PC-9 (cell line): ENCODE measurements around the gene F7. TPM values are rescaled to one million over a fixed set of nuclear protein-coding genes. Genes with fewer than 3 reads are reported as not detected.

Source experiments
- BruUV-seq: library from RNA; stranded (reverse); fragments of 400-500 nt; replicated peaks from 2 replicates; lab custom pipeline; 2021; lab: Mats Ljungman, UMichigan
- CTCF ChIA-PET: fragments of 300-600 bp; sonication (Branson Sonifier 250); formaldehyde crosslinking; loops from one replicate; lab custom pipeline; 2022; ENCODE audit warnings: antibody characterized with exemption; lab: Charles Lee
- POLR2A ChIA-PET: fragments of 300-600 bp; sonication (Branson Sonifier 250); formaldehyde crosslinking; loops from one replicate; lab custom pipeline; 2022; ENCODE audit warnings: antibody characterized with exemption; ENCODE audit not compliant: unreplicated experiment; lab: Charles Lee
- DNase-seq, 2 experiments: peaks; one replicate each; pipeline versions ENCODE4 v3.0.0 to v3.0.0-alpha.2; 2015 to 2022; ENCODE audit warnings: mixed read lengths in 1 of 2
- H2AFZ ChIP-seq: fragments of 200-600 bp; sonication (generic); 2 replicates; pipeline ENCODE4 v1.8.1; 2017; ENCODE audit warnings: antibody characterized with exemption
- H3F3A ChIP-seq: fragments of 200-600 bp; sonication (generic); 2 replicates; pipeline ENCODE4 v1.8.1; 2017; ENCODE audit warnings: antibody characterized with exemption, mild to moderate bottlenecking, low read depth; ENCODE audit not compliant: insufficient read depth
- H3K27ac ChIP-seq: fragments of 200-600 bp; sonication (generic); 2 replicates; pipeline ENCODE4 v1.6.1; 2016; ENCODE audit warnings: mixed run types
- H3K27me3 ChIP-seq: fragments of 200-600 bp; sonication (generic); 2 replicates; pipeline ENCODE4 v1.6.1; 2016; ENCODE audit warnings: low read depth, mixed run types; ENCODE audit not compliant: insufficient read depth
- H3K36me3 ChIP-seq: fragments of 200-600 bp; sonication (generic); 2 replicates; pipeline ENCODE4 v1.6.1; 2016; ENCODE audit warnings: low read depth, mixed run types
- H3K4me1 ChIP-seq: fragments of 200-600 bp; sonication (generic); replicated peaks from 2 replicates; pipeline ENCODE4 v1.6.1; 2016; ENCODE audit warnings: mixed run types; ENCODE audit not compliant: insufficient read depth
- H3K4me2 ChIP-seq: fragments of 200-600 bp; sonication (generic); 2 replicates; pipeline ENCODE4 v1.6.1; 2017; ENCODE audit warnings: mixed run types
- H3K4me3 ChIP-seq: fragments of 200-600 bp; sonication (generic); 2 replicates; pipeline ENCODE4 v1.6.1; 2016; ENCODE audit warnings: mixed run types
- H3K79me2 ChIP-seq: fragments of 200-600 bp; sonication (generic); 2 replicates; pipeline ENCODE4 v1.6.1; 2017; ENCODE audit warnings: low read depth, mixed run types
- H3K9me2 ChIP-seq: fragments of 200-600 bp; sonication (generic); 2 replicates; pipeline ENCODE4 v1.8.1; 2017; ENCODE audit warnings: mild to moderate bottlenecking; ENCODE audit not compliant: insufficient read depth
- H3K9me3 ChIP-seq: fragments of 200-600 bp; sonication (generic); 2 replicates; pipeline ENCODE4 v1.8.1; 2016; ENCODE audit warnings: low read depth; ENCODE audit not compliant: insufficient read depth
- H4K20me1 ChIP-seq: fragments of 200-600 bp; sonication (generic); 2 replicates; pipeline ENCODE4 v1.8.1; 2017; ENCODE audit not compliant: insufficient read depth
- CTCF ChIP-seq: fragments of 200-600 bp; sonication (generic); conservative IDR thresholded peaks from 2 replicates; pipeline ENCODE4 v1.6.1; 2017; ENCODE audit warnings: mixed run types, antibody characterized with exemption, mild to moderate bottlenecking, moderate library complexity
- EZH2 ChIP-seq: fragments of 200-600 bp; sonication (generic); IDR thresholded peaks from 2 replicates; pipeline ENCODE4 v1.8.0; 2017; ENCODE audit warnings: antibody characterized with exemption, low read depth
- intact Hi-C: fragments of 100-400 bp; cut with micrococcal nuclease; formaldehyde crosslinking; loops from one replicate; pipeline ENCODE4 v1.10.0; 2022; ENCODE audit not compliant: unreplicated experiment
- total RNA-seq: library from RNA; stranded (reverse); gene quantifications from 2 replicates; pipeline ENCODE4 v1.2.3, GENCODE V29; 2021

The F7 gene
- total RNA-seq, 1 experiment from 2014 or later = not detected

GRCh38 chr13:113119166-113119821 is 13.7 kb downstream of the F7 start:
- Histone ChIP-seq H3F3A (no peaks in the 10 kb centered on the region), H3K4me1 (no peaks in the 10 kb centered on the region), H3K4me3 (no peak overlapping the region), H3K27ac (no peak overlapping the region), H3K36me3 (no peaks in the 10 kb centered on the region), H3K9me2 (no peaks in the 10 kb centered on the region), H2AFZ (no peak overlapping the region), H3K79me2 (no peaks in the 10 kb centered on the region), H3K27me3 (peaks cover 77% of the 10 kb centered on the region), H3K4me2 (no peak overlapping the region), H3K9me3 (no peaks in the 10 kb centered on the region), H4K20me1 (no peaks in the 10 kb centered on the region)
- intact Hi-C loops = no loop called here
- no TSS peak for BruUV-seq
- TF ChIP-seq EZH2 (no peak), CTCF (no peak)
- ChIA-PET POLR2A (no interaction called here), CTCF (no interaction called here)
- DNase-seq = no peak

- intact Hi-C loops = no loop called here
- H3K79me2 ChIP-seq = no peaks in the 10 kb centered on the region
- H3K27ac ChIP-seq = no peak overlapping the region
- no peaks in the 10 kb centered on the region for H4K20me1 ChIP-seq
- no peaks in the 10 kb centered on the region for H3K9me3 ChIP-seq
- no peaks in the 10 kb centered on the region for H3F3A ChIP-seq
- H2AFZ ChIP-seq = no peak overlapping the region
- TF ChIP-seq CTCF = no peak
- no peak for TF ChIP-seq EZH2
- peaks cover 76% of the 10 kb centered on the region for H3K27me3 ChIP-seq
- no TSS peak for BruUV-seq
- no peak for DNase-seq
- H3K4me2 ChIP-seq = no peak overlapping the region
- CTCF ChIA-PET = no interaction called here
- no peaks in the 10 kb centered on the region for H3K9me2 ChIP-seq
- no peaks in the 10 kb centered on the region for H3K36me3 ChIP-seq
- POLR2A ChIA-PET = no interaction called here
- no peak overlapping the region for H3K4me3 ChIP-seq
- no peaks in the 10 kb centered on the region for H3K4me1 ChIP-seq
Observed at GRCh38 chr13:113119822-113120189, 14.2 kb downstream of the F7 start.

- Histone ChIP-seq H3K79me2 (no peaks in the 10 kb centered on the region), H4K20me1 (no peaks in the 10 kb centered on the region), H3K27ac (no peak overlapping the region), H3K9me3 (no peaks in the 10 kb centered on the region), H3K4me1 (no peaks in the 10 kb centered on the region), H3K4me2 (no peak overlapping the region), H3K36me3 (no peaks in the 10 kb centered on the region), H3K27me3 (peaks cover 77% of the 10 kb centered on the region), H3K4me3 (no peak overlapping the region), H3F3A (no peaks in the 10 kb centered on the region), H3K9me2 (no peaks in the 10 kb centered on the region), H2AFZ (no peak overlapping the region)
- no peak for TF ChIP-seq CTCF
- no peak for TF ChIP-seq EZH2
- no TSS peak for BruUV-seq
- no peak for DNase-seq
- intact Hi-C loops = no loop called here
- CTCF ChIA-PET = no interaction called here
- POLR2A ChIA-PET = no interaction called here
Observed at GRCh38 chr13:113120300-113121182, 14.9 kb downstream of the F7 start.
